HTR-8/SVneo (cell line): ENCODE measurements around the gene TRPC4.

Experiments
- DNase-seq: peaks from one replicate; pipeline ENCODE4 v3.0.0; 2011; ENCODE audit warnings: low spot score, mixed read lengths; ENCODE audit not compliant: insufficient read length
- FAIRE-seq: peaks from 2 replicates; lab custom pipeline; 2011; peaks lifted over from hg19 to GRCh38; lab: Jason Lieb, UNC

The TRPC4 gene

GRCh38 chr13:37741536-37741935 lies 128.0 kb downstream of the TRPC4 start:
- no peak for FAIRE-seq

GRCh38 chr13:37736045-37736444 lies 133.5 kb downstream of the TRPC4 start:
- FAIRE-seq (no peak), DNase-seq (no peak)

More at GRCh38 chr13:37741536-37741935, 128.0 kb downstream of the TRPC4 start:
- no peak for DNase-seq

- DNase-seq = no peak
- FAIRE-seq = no peak
Observed at GRCh38 chr13:37735293-37735692, 134.3 kb downstream of the TRPC4 start.

- no peak for DNase-seq
- FAIRE-seq = no peak
Observed at GRCh38 chr13:37729876-37730275, 139.7 kb downstream of the TRPC4 start.

- no peak for FAIRE-seq
- DNase-seq = no peak
Observed at GRCh38 chr13:37716420-37717195, 153.0 kb downstream of the TRPC4 start.

- DNase-seq (peak; percentile 40), FAIRE-seq (no peak)
Observed at GRCh38 chr13:37715606-37716015, 154.0 kb downstream of the TRPC4 start.

GRCh38 chr13:37709318-37709717 lies 160.3 kb downstream of the TRPC4 start:
- DNase-seq (no peak), FAIRE-seq (no peak)

- no peak for FAIRE-seq
Observed at GRCh38 chr13:37707739-37708500, 161.7 kb downstream of the TRPC4 start.

GRCh38 chr13:37706041-37706440 lies 163.5 kb downstream of the TRPC4 start:
- FAIRE-seq (no peak), DNase-seq (no peak)

More at GRCh38 chr13:37707739-37708500, 161.7 kb downstream of the TRPC4 start:
- DNase-seq = no peak

- FAIRE-seq (no peak), DNase-seq (peak; percentile 47)
Observed at GRCh38 chr13:37701972-37702371, 167.6 kb downstream of the TRPC4 start.

- FAIRE-seq (no peak), DNase-seq (no peak)
Observed at GRCh38 chr13:37701306-37701705, 168.3 kb downstream of the TRPC4 start.

- DNase-seq (no peak), FAIRE-seq (no peak)
Observed at GRCh38 chr13:37700887-37701286, 168.7 kb downstream of the TRPC4 start.

GRCh38 chr13:37695200-37695599 lies 174.4 kb downstream of the TRPC4 start:
- FAIRE-seq (no peak), DNase-seq (no peak)

- DNase-seq (no peak), FAIRE-seq (no peak)
Observed at GRCh38 chr13:37690361-37690760, 179.2 kb downstream of the TRPC4 start.

- DNase-seq (no peak), FAIRE-seq (no peak)
Observed at GRCh38 chr13:37686501-37686900, 183.1 kb downstream of the TRPC4 start.

GRCh38 chr13:37685206-37685605 lies 184.4 kb downstream of the TRPC4 start:
- no peak for DNase-seq
- no peak for FAIRE-seq

- FAIRE-seq (no peak), DNase-seq (no peak)
Observed at GRCh38 chr13:37682496-37682895, 187.1 kb downstream of the TRPC4 start.

GRCh38 chr13:37681281-37682032 lies 188.1 kb downstream of the TRPC4 start:
- DNase-seq = no peak
- no peak for FAIRE-seq

- DNase-seq = no peak
- FAIRE-seq = no peak
Observed at GRCh38 chr13:37680137-37680536, 189.4 kb downstream of the TRPC4 start.

- DNase-seq (no peak), FAIRE-seq (no peak)
Observed at GRCh38 chr13:37679043-37679442, 190.5 kb downstream of the TRPC4 start.

- DNase-seq (no peak), FAIRE-seq (no peak)
Observed at GRCh38 chr13:37669845-37670244, 199.7 kb downstream of the TRPC4 start.
